K562 (cell line): ENCODE measurements around the gene ZCCHC3.

Source experiments
- ESRRA ChIP-seq: fragments of 450-650 bp; IDR thresholded peaks from 2 replicates; pipeline ENCODE4 v1.6.1; 2014; ENCODE audit warnings: low read depth, mild to moderate bottlenecking, moderate library complexity, borderline replicate concordance
- HDGF ChIP-seq: fragments of 450-650 bp; IDR thresholded peaks from 2 replicates; pipeline ENCODE4 v1.6.1; 2016
- POLR2A ChIP-seq: fragments of 450-650 bp; conservative IDR thresholded peaks from 2 replicates; pipeline ENCODE4 v1.6.1; 2016
- RBBP5 ChIP-seq: fragments of 200-600 bp; sonication (generic); IDR thresholded peaks from 2 replicates; pipeline ENCODE4 v1.6.1; 2012; ENCODE audit warnings: borderline replicate concordance, mild to moderate bottlenecking, low read length, control low read depth, inconsistent platforms; ENCODE audit not compliant: insufficient read depth, poor library complexity, severe bottlenecking
- RBM22 ChIP-seq: fragments of 200-400 bp; formaldehyde crosslinking; IDR thresholded peaks from 2 replicates; pipeline ENCODE4 v1.6.1; 2018; ENCODE audit warnings: low read length, low read depth; ENCODE audit not compliant: poor library complexity, severe bottlenecking
- SIN3A ChIP-seq, 2 experiments: fragments of 150-350 bp in 1 of 2; IDR thresholded peaks; 2 replicates each; pipeline ENCODE4 v1.6.1; 2011 to 2016; ENCODE audit warnings: borderline replicate concordance in 2 of 2, low read depth in 2 of 2, low read length in 2 of 2, mild to moderate bottlenecking in 2 of 2, moderate library complexity in 2 of 2; ENCODE audit not compliant: control insufficient read depth in 1 of 2
- ZNF253 ChIP-seq: fragments of 250-450 bp; sonication (Bioruptor Pico); conservative IDR thresholded peaks from 2 replicates; pipeline ENCODE4 v1.6.1; 2021; ENCODE audit warnings: mild to moderate bottlenecking
- TF ChIP-seq, protein P1 (sequence below): fragments of 250-450 bp; sonication (Bioruptor Pico); IDR thresholded peaks from 2 replicates; pipeline ENCODE4 v1.8.0; 2021; ENCODE audit warnings: moderate library complexity, mild to moderate bottlenecking, inconsistent platforms

DNA sequence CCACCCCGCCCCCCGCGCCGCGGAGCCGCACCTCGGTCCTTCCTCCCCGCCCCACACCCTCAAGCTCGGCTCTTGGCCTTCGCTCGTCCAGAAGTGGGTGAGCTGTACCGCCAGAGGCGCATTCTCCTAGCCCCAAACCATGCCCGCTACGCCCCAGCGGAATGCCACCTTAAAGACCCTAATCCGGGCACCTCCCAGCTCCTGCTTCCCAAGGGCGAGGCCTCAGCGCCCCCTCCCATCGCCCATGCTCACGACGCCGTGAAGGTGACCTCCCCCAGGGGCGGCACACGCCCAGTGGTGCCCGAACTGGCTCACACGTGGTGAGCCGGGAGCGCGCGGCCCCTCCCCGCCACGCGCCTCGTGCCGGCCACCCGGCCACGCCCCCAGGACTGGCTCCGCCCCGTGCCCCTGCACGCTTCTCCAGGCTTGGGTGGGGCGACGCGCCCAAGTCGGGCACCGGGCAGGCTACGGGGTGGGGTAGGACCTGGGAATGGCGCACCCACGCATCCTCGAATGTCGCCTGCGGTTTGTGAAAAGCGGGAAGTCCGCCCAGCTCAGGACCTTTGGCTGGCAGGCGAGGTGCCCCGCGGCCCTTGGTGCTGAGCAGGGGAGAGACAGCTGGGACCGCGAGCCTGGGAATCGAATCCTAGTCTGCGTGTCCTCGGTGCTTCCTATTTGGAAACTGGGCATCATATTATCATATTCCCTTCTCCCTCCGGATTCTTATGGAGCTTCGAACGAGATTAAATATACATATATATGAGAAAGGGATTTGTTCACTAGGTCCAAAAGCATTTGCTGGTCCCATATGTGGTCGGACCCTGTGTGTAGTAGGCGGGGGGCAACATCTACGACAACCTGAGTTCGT, 27.0 kb downstream of the ZCCHC3 start:
- no peak for TF ChIP-seq RBM22
- no peak for TF ChIP-seq HDGF
- TF ChIP-seq SIN3A (IDR thresholded peaks at IDR 0.05; ENCODE audit: borderline replicate concordance in 2 of 2, control insufficient read depth in 1 of 2, low read depth in 2 of 2, low read length in 2 of 2): peak; percentile 27 to 77; a peak in 2 of 4 replicates
- no peak for TF ChIP-seq ZNF253 (CRISPR knock-in tag)
- TF ChIP-seq RBBP5: no peak
- TF ChIP-seq, protein P1, sequence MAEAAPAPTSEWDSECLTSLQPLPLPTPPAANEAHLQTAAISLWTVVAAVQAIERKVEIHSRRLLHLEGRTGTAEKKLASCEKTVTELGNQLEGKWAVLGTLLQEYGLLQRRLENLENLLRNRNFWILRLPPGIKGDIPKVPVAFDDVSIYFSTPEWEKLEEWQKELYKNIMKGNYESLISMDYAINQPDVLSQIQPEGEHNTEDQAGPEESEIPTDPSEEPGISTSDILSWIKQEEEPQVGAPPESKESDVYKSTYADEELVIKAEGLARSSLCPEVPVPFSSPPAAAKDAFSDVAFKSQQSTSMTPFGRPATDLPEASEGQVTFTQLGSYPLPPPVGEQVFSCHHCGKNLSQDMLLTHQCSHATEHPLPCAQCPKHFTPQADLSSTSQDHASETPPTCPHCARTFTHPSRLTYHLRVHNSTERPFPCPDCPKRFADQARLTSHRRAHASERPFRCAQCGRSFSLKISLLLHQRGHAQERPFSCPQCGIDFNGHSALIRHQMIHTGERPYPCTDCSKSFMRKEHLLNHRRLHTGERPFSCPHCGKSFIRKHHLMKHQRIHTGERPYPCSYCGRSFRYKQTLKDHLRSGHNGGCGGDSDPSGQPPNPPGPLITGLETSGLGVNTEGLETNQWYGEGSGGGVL (CRISPR knock-in tag): no peak
- TF ChIP-seq POLR2A: peak; percentile 65
- peak; percentile 87 for TF ChIP-seq ESRRA
